Stimulated activated CD8-positive, alpha-beta memory T cell treated with anti-CD3 and anti-CD28 coated beads, Interleukin-12 subunit alpha, Interleukin-12 subunit beta, amount 100 ng/mL, for 24 hours (primary cell): ENCODE measurements around the gene SSTR5.

Source experiments
- DNase-seq: peaks from one replicate; pipeline ENCODE4 v3.0.0-alpha.2; 2020; ENCODE audit errors: extremely low read depth

The SSTR5 gene

DNA sequence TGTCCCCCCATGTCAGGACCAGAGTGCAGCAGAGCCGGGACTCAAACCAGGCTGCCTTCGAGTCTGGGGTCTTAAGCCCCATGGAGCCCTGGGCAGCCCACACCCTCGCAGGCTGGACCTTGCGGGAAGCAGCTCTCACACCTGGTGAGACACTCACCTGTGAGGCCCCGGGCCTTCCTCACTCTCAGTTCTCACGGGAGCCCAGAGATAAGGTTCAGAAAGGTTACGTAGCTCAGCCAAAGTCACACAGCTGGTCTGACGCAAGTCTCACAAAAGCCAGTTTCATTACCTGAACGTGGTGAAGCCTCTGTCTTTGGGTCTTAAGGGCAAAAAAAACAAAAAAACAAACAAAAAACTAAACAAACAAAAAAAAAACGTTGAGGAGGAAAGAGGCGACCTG, 32.8 kb upstream of the SSTR5 start:
- no peak for DNase-seq

DNA sequence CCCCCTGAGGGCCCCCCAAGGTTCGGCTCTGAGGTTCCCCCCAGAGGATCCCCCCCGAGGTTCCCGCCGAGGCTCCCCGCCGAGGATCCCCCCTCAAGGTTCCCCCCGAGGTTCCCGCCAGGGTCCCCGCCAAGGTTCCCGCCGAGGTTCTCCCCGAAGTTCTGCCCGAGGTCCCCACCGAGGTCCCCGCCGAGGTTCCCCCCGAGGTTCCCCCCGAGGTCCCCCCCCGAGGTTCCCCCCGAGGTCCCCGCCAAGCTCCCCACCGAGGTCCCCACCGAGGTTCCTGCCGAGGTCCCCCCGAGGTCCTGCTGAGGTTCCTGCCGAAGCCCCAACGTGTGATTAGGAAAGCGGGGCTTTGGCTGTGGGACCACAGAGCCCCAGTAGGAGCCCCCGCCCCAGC, 32.2 kb upstream of the SSTR5 start:
- DNase-seq: no peak

DNA sequence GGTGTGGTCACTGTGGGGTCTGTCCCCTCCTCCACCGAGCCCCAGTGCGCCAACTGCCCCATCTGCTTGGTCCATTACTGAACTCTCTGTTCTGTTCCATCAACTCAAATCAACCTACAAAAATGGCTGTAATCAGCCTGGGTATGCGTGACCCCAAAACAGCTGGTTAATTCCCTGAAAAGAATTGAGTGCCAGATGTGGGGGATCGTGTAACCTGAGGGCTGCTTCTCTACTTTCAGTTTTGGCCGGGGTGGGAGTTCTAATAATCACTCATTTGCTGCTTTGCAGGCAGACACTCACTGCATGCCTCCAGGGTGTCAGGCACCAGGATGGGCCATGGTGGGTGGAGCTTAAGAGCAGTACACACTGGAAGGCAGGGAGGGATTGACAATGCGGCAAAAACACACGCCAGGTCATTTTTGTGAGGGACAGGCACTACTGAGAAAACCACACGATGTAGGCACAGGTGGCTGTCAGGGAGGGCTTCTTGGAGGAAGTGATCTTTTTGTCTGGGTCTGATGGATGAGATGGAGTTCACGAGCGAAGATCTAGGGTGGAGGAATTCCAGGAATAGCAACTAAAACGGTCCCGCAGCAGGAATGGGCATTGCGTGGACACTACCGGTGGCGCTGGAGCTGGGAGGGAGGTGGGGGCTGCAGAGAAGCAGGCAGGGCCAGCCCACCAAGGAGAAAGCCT, 30.4 kb upstream of the SSTR5 start:
- no peak for DNase-seq

DNA sequence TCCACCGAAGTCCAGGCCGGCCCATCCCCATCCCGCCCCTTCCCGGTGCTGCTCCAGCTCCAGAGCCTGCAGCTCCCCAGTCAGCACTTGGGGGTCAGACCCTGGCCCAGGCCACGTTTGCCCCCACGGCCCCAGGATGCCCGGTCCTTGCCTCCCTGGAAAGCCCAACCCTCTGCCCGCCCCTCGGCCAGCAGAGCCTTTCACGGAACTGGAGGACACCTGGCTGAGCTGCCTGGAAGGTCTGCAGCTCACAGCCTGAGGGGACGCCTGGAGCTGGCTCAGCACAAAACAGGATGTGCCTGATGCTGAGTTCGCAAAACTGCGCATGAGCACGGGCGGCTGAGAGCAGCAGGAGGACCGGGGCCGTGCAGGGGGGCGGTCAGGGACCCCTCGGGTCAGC, 29.7 kb upstream of the SSTR5 start:
- DNase-seq: no peak

- no peak for DNase-seq
These were observed 28.6 kb upstream of the SSTR5 start for GRCh38 chr16:1043881-1044451.

GRCh38 chr16:1044460-1045309, 27.9 kb upstream of the SSTR5 start:
- DNase-seq: no peak

- DNase-seq: no peak
These were observed 27.1 kb upstream of the SSTR5 start for GRCh38 chr16:1045310-1045992.

DNA sequence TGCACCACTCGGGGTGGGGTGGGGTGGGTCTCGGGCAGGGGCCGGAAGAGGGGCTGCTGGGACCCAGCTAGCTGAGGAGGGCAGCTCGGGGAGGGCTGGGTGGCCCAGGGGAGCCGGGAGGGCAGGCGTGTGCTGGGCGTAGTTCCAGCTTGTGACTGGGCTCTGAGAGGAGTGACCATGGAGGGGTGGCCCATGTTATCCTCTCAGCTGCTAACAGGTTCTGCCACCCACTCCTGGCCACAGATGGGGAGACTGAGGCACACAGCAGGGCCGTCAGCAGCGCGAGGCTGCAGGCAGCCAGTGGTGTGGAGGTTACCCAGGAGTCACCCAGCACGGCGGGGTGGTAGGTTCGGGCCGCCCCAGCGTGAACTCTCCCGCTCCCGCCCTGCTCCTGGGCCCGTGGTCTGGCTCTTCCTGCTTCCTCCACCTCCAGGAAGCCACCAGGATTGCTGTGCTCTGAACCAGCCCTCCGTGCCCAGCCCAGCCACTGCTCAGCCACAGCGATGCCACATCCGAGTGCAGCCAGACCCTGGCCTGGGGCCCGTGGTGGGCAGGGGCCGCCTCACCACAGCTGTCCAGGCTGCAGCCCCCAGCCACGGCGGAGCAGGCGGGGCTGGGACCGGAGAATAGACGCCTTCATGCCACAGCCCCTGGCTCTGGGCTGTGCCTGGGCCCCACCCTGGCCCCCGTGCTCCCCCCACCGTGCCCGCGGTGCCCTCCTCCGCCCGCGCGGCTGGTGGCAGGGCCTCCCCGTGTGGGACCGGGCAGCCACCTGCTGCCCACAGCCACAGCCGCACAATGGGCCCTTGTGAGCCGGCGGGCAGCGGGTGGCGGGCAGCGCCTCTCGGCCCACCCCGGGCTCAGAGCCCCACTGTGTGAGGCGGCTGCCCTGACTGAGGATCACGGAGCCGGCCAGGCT, 26.3 kb upstream of the SSTR5 start:
- DNase-seq: no peak

- no peak for DNase-seq
These were observed 25.4 kb upstream of the SSTR5 start for GRCh38 chr16:1047123-1047522.

GRCh38 chr16:1047801-1048200, 24.7 kb upstream of the SSTR5 start:
- no peak for DNase-seq

GRCh38 chr16:1048442-1049112, 24.0 kb upstream of the SSTR5 start:
- DNase-seq: no peak

- no peak for DNase-seq
These were observed 23.2 kb upstream of the SSTR5 start for GRCh38 chr16:1049113-1049975.

- no peak for DNase-seq
These were observed 22.6 kb upstream of the SSTR5 start for GRCh38 chr16:1049976-1050247.

- no peak for DNase-seq
These were observed 22.0 kb upstream of the SSTR5 start for GRCh38 chr16:1050516-1050915.

DNA sequence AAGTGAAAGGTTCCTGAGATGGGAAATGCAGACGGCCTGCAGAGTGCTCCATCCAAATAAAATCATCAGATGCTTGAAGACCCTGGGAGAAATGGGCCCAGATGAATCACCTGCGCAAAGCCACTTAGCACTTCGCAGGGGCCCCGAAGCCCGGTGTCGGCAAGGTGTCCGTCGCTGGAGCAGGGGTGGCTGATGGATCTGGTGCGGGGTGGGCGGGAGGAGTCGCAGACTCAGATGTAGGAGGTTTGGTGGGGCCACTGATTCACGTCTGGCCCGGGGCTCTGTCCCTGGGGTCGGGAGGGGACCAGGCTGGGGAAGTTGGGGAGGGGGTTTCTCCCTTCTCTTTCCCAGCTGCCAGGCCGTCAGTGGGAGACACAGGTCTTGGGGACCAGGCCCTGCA, 21.6 kb upstream of the SSTR5 start:
- no peak for DNase-seq

GRCh38 chr16:1051446-1051845, 21.1 kb upstream of the SSTR5 start:
- no peak for DNase-seq

DNA sequence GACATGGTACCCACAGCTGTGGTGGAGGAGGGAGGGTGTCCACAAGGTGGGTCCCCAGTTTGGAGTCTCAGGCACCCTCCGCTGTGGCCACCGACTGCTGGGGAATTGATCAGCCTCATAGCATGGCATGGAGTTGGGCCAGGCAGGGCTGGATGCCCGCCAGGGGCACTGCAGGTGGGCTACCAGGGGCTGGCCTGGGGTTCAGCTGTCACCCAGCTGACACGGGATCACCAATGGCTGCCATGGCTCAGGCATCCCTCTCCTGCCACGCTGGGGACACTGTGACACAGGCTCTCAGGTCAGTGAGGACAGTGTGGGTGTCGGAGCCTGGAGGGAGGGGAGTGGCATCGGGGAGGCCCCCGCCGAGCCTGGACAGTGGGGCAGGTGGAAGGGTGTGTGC, 19.8 kb upstream of the SSTR5 start:
- DNase-seq: no peak

- DNase-seq: no peak
These were observed 19.4 kb upstream of the SSTR5 start for GRCh38 chr16:1053121-1053521.

DNA sequence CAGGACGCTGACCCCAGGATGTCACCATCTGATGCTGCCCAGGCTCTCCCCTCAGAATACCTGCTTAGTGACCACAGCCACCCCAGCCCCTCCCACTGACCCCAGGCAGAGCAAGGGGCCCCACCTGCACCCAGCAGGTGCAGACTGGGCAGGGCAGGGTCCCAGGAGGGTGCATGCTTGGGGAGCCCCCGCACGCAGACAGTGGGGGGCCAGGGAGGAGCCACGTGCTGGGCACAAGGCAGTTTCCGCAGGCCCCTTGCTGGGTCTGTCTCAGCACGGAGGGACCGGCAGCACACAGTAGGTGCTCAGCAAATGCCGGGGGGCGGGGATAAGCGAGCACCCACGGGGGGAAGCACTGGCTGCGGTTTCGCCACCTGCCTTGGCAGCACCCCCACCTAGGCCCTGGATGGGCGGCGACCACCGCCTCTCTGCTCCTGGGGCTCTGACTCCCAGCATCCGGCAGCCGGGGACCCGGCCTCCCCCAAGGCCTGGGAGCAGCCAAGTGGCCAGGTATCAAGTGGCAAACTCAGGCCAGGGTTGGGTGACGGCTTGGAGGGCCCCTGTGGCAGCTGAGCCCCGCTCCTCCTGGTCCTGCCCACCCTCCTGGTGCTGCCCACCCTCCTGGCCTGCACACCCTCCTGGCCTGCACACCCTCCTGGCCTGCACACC, 18.7 kb upstream of the SSTR5 start:
- no peak for DNase-seq
